ENCODE data around the gene SNRPA1.

Gene SNRPA1

DNA sequence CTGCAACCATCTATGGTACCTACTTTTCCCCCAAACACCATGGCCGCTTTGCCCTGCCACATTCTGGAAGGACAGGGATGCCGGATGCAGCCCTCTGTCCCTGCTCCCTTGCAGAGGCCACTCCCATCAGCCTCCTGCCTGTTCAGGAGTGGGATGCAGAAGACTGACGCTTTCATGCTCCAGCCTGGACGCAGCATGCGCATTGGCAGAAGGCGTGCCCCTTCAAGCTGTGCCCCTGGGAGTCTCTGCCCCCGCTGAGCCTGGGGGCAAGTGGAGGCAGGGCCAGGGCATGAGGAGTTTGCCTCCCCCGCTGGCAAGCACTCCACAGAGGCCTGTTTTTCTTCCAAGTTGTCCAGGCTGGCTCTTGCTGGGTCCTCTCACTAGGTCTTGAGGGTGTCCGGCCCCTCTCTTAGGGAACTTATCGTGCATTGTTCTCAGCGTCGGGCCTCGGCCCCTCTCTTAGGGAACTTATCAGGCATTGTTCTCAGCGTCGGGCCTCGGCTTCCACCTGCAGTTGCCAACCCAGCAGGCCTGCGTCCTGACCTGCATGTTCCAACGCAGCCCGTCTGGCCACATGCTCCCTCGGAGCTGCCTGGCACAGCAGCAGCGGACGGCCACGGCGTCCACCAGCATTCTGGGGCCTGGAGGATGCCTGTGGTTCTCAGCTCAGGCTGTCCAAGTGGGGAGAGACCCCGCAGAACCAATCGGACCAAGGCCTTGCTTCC is 14.6 kb upstream of the SNRPA1 start:
- TF ChIP-seq, protein P1, sequence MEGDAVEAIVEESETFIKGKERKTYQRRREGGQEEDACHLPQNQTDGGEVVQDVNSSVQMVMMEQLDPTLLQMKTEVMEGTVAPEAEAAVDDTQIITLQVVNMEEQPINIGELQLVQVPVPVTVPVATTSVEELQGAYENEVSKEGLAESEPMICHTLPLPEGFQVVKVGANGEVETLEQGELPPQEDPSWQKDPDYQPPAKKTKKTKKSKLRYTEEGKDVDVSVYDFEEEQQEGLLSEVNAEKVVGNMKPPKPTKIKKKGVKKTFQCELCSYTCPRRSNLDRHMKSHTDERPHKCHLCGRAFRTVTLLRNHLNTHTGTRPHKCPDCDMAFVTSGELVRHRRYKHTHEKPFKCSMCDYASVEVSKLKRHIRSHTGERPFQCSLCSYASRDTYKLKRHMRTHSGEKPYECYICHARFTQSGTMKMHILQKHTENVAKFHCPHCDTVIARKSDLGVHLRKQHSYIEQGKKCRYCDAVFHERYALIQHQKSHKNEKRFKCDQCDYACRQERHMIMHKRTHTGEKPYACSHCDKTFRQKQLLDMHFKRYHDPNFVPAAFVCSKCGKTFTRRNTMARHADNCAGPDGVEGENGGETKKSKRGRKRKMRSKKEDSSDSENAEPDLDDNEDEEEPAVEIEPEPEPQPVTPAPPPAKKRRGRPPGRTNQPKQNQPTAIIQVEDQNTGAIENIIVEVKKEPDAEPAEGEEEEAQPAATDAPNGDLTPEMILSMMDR (conservative IDR thresholded peaks at IDR 0.05), result no peak
- no peak overlapping the region for H3K27ac ChIP-seq

DNA sequence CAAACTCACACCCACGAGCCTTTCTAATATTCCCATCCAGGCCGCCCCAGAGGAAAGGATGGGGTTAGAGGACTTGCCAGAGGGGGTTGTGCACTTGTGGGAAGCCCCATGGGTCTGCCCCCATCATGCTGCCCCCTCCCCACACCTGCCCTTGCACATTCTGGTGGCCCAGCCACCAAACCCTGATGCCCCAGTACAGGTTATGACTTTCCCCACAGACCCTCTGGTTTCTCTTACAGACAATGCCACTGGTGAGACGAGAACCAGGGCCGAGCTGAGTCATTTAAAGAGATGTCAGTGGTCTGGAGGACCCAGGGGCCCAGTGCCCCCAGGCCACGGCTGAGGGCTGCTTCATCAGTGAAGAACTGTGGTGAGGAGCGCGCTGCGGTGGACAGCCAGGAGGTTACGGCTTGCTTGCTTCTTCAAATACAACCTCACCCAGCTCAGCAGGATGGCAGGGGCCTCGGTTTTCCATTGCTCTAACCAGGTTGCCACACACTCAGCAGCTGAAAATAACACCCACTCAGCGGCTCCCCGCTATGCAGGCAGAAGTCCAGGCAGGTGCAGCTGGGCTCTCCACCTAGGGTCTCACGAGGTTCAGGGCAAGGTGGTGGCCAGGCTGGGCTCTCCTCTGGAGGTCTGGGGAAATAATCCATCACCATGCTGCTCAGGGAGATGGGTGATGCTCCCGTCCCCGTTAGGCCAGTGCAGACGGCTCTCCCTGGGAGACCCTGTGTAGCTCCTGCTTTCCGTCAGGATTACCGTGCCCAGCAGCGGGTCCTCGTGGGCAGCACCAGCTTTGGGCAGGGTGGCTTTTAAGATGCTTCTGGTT is 13.8 kb upstream of the SNRPA1 start:
- TF ChIP-seq, protein P1 (conservative IDR thresholded peaks at IDR 0.05), result no peak
- H3K27ac ChIP-seq, result no peak overlapping the region

GRCh38 chr15:101307897-101308603 is 13.0 kb upstream of the SNRPA1 start:
- H3K27ac ChIP-seq, result no peak overlapping the region
- TF ChIP-seq, protein P1 (conservative IDR thresholded peaks at IDR 0.05), result no peak

DNA sequence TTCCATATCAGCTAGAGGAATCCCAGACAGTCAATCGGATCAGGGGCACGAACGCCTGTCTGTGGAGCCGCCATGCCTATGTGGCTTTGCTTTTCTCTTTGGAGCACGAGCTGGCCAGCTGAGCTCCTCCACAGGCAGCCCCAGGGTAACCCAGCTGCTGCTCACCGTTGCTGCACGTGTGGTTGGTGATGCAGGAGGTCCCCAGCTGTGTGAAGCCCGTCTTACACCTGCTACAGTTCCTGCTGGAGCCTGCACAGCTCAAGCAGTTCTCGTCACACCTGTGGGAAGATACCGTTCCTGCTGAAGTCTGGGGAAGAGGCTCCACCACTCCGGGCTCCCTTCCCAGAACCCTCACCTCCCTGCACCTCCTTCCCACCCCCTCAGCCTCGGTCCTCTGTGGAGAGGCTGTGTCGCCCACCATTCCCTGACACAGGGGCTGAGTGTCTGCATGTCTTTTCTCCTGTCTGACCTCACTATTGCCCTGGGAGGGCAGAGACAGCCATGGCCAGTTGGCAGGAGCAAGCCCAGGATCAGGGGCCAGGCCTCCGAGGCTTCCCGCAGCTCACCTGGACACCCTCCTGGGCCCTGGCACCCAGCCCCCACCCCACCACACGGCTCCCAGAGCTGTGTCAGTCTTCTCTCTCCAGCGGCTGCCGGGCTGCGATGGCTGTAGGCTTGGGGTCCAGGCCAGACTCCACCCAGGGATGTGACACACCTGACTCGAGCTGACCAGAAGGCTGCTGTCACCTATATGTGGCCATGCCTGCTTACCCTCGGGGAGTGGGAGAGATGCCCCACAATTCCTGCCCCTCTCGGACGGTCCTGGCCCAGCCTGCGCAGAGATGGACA is 12.2 kb upstream of the SNRPA1 start:
- TF ChIP-seq, protein P1 (conservative IDR thresholded peaks at IDR 0.05), result no peak

DNA sequence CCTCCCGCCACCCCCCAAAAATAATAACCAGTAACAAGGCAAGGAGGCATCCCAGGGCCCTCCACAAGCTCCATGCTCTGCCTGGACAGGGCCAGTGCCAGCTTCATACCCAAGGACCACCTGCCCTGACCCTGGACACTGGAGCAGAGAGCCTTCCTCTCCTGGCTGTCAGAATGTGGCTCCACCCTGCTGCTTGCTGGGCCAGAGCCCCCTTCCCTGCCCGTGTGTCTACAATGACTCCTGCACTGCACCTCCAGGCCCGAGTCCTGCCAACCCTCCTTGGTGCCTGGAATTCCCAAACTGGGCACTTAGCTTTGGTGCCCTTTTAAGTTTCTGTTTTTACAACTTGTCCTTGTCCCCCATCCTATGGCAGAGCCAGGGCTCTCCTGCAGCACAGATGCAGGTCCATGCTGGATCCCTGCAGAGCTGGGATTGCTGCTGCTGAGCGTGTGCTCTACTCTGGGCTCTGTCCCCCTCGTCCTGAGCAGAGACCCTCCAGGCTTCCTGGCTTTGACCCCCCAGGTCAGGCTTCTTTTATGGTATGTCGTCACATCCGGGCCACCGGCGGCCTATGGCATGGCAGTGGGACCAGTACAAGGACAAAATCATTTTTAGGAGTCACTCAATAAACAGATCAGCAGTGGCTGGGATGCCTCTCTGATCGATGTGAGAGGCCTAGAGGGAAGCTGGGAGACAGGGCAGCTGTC is 11.4 kb upstream of the SNRPA1 start:
- no peak overlapping the region for H3K27ac ChIP-seq
- TF ChIP-seq, protein P1 (conservative IDR thresholded peaks at IDR 0.05), result no peak

More for the DNA sequence above, 12.2 kb upstream of the SNRPA1 start:
- no peak overlapping the region for H3K27ac ChIP-seq

GRCh38 chr15:101305820-101306255 is 10.8 kb upstream of the SNRPA1 start:
- TF ChIP-seq, protein P1 (conservative IDR thresholded peaks at IDR 0.05), result no peak
- H3K27ac ChIP-seq, result no peak overlapping the region

Measured in VCaP (cell line).